ENCODE data around the gene HDAC4. TPM values are rescaled to one million over a fixed set of nuclear protein-coding genes. Genes with fewer than 3 reads are reported as not detected.

Gene HDAC4
- total RNA-seq, 1 experiment from 2014 or later, result 5.6 TPM

DNA sequence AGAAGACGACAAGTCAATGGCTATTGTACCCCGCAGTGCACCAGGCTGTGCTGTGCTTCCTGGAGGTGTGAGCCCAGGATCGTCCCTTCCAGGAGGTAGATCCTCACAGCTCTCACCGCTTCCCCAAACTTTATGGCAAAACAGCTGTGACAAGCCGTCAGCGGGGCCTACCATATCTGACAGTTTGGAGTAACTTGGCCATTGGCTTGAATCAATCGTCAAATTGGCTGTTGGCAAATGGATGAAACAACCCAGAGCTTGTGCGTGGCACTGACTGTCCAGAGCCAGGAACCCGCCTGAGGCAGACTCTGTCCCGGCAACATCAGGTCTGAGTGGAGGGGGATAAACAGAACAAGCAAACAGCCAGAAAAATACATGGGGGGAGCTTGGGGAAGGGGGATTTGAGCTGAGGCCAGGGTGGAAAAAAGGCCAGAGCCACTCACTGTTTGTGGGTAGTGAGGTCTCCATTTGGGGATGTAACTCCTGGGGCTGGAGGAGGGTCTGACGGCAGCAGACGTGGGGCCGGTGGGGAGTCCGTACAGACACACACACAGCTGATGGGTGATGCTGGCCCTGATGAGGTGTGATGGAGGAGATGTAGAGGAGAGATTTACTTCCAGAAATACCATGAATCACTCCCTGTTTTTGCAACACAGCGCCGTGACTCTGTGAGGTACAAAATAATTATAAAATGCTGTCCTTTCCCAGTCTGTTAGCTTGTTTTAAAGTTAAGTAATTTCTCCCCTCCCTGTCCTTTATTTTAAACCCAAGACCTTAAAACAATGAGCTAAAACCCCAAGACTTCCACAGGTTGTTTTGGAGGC lies 378.2 kb downstream of the HDAC4 start:
- no peak for DNase-seq (ENCODE audit: low read depth)
- in situ Hi-C loops (cut with HindIII; ENCODE audit: low pct_unique_long_range_greater_than_20kb, low sequenced_read_pairs), result no loop called here

DNA sequence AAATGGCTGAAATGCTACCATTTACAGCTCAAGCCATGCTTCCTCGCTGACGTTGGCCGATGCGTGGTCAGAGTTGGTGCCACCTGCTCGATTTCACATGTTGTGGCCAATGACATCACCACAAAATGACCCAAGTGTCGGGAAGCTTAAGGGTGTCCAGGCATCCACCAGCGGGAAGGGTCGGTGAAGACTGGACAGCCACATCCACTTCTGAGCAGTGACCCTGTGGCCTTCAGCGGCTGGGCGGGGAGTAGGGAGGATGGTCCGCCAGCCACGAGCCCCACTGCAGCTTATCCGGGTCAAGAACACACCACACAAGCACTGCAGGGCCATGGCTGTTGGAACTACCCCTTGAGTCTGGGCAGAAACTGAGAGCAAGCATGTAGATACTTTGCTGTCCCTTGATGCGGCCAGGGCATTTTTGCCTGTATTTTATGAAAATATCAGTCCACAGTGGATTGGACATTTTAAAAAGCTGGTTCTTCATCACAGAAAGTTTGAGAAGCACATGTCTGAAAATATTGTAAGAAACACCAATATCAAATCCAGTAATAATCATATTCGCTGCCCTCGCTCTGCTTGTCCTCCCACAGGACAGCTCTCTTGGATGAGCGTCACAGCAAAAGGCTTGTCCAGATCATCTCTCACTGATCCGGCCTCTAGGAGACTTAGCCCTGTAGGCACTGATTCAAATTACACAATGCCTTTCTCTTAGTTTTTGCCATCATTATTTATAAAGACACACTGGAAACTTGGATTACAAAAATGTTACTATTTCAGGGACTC lies 379.0 kb downstream of the HDAC4 start:
- no peak for DNase-seq (ENCODE audit: low read depth)
- in situ Hi-C loops (cut with HindIII; ENCODE audit: low pct_unique_long_range_greater_than_20kb, low sequenced_read_pairs), result no loop called here

DNA sequence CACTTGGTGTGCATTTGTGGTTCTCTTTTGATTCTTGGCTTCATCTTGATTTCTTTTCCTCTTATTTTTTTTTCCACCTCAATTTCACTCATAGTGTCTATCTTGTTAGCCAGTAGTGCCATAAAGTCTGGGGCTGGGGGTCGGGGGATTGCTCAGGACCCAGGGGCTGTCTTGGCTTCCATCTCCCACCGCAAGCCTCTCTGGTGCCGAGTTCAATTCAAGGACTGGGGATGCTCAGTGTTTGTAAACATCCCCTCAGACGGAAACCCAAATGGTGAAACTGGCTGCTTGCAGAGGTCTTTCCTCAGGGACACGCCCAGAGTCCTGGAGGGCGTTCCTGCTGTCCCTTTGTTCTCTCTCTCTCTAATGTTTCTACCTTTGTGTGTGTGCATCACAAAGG lies 379.6 kb downstream of the HDAC4 start:
- DNase-seq (ENCODE audit: low read depth), result no peak
- in situ Hi-C loops (cut with HindIII; ENCODE audit: low pct_unique_long_range_greater_than_20kb, low sequenced_read_pairs), result no loop called here

DNA sequence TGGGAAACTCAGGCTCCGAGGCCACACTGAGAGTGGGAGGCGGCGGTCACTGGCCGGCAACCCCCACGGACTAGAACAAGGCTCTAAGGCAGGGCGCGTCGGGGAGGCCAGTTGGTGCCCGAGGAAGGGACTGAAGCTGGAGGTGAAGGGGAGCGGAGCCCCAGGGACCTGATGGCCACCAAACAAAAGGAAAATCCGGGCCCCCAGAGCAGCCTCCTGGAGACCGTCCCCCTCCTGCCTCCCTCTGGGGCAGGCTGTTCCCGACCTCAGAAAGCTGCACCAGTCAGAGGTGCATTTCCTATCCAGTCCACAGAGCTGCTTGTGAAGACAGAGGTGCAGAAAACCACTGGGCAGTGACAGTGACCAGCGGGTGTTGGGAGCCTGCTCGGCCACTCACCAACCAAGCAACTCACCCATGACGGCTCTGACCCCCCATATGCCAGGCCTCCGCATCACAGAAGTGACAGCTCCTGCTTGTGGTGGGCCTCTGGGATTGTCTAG lies 380.2 kb downstream of the HDAC4 start:
- DNase-seq (ENCODE audit: low read depth), result no peak
- in situ Hi-C loops (cut with HindIII; ENCODE audit: low pct_unique_long_range_greater_than_20kb, low sequenced_read_pairs), result no loop called here

DNA sequence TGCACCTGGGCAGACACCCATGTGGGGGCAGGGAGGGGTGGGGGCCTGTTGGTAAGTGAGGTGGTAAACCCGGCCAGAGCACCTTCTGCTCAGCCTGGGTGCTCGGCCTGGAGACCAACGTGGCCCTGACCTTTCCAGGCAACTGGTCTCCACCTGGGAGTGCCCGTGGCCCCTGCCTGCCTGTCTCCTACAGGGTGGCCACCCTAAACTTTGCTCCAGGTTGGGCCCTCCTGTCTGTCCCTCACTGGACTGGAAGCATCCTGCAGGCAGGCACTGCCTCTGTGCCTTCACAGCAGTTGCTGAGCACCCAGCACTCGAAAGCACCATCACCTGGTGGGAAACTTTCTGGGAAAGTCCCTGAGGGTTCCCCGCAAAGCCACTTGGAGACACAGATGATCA lies 381.6 kb downstream of the HDAC4 start:
- no peak for DNase-seq (ENCODE audit: low read depth)
- in situ Hi-C loops (cut with HindIII; ENCODE audit: low pct_unique_long_range_greater_than_20kb, low sequenced_read_pairs), result no loop called here

DNA sequence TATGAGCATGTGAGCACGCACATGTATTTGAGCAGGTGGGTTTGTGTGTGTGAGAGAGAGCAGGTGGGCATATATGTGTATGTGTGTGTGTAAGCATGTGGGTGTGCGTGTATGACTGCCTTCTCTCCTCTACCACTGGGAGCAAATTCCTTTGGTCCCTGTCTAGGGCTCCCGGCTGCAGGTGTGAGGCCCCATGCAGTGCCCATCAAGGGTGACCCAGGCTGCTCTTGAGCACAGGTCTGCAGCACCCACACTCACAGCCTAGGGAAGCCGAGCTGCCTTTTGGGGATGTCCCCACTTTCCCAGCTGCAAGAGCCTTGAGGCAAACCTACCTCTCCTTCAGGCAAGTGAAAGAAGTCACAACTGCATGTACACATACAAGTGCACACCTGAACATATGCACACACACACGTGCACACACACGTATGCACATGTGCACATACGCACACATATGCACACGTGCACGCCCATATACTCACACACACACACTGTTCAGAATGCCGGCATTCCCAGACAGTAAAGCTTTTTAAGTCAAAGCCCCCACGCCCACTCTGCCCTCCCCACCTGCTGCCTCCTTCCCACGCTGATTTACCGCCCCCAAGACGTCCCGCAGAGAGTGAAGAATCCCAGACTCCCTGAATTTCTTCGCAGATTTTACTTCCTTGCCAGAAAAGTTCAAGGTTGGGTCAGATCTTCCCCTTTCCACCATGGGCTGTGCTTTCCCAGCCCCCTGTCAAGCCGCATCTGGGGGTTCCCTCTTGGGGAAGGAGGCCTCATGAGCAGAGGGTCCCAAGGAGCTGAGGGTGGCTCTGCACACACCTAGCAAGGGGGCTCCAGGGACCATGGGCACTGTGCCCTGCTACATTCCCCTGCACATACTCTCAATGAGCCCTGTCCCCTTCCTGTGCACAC lies 382.3 kb downstream of the HDAC4 start:
- in situ Hi-C loops (cut with HindIII; ENCODE audit: low pct_unique_long_range_greater_than_20kb, low sequenced_read_pairs), result no loop called here
- DNase-seq (ENCODE audit: low read depth), result no peak

DNA sequence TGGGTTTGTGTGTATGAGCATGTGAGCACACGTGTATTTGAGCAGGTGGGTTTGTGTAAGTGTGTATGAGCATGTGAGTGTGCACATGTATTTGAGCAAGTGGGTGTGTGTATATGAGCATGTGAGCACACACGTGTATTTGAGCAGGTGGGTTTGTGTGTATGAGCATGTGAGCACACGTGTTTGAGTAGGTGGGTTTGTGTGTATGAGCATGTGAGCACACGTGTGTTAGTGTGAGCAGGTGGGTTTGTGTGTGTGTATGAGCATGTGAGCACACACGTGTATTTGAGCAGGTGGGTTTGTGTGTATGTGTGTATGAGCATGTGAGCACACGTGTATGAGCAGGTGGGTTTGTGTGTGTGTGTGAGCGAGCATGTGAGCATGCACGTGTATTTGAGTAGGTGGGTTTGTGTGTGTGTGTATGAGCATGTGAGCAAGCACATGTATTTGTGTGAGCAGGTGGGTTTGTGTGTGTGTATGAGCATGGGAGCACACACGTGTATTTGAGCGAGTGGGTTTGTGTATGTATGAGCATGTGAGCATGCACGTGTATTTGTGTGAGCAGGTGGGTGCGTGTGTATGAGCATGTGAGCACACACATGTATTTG lies 383.2 kb downstream of the HDAC4 start:
- in situ Hi-C loops (cut with HindIII; ENCODE audit: low pct_unique_long_range_greater_than_20kb, low sequenced_read_pairs), result no loop called here
- no peak for DNase-seq (ENCODE audit: low read depth)

DNA sequence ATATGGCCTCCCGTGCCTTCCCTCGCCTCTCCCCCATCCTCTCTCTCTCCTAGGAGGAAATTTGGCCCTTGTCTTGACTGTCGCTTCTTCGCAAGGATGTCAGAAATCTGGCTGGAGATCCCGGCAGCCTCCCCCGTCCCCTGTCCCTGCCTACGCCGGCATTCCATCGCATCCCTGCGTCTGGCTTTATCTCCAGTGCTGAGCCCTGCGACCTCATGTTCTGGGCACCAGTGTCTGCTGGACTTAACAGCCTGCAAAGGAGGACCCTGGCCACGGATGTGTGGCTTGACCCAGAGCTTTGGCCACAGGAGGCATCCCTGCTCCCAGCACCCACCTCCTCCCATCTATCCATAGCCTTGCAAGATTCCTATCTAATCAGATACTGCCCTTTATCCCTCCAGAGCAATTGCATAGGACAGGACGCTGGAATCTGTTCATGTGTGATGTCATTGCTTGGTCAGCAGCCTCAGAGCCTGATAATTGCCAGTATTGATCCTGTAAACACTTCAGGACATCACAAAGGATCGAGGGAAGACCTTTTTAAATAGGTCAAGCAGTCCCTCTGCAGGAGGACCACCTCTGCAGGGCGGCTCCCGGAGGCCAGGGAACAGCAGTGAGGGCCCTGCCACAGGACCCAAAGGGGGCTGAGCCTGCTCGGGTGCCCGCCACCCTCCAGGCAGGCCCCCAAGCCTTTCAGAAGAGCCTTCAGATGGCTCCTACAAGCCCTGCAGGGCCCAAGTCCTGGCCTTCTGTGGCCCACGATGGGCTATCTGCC lies 384.7 kb downstream of the HDAC4 start:
- in situ Hi-C loops (cut with HindIII; ENCODE audit: low pct_unique_long_range_greater_than_20kb, low sequenced_read_pairs), result no loop called here
- DNase-seq (ENCODE audit: low read depth), result no peak

DNA sequence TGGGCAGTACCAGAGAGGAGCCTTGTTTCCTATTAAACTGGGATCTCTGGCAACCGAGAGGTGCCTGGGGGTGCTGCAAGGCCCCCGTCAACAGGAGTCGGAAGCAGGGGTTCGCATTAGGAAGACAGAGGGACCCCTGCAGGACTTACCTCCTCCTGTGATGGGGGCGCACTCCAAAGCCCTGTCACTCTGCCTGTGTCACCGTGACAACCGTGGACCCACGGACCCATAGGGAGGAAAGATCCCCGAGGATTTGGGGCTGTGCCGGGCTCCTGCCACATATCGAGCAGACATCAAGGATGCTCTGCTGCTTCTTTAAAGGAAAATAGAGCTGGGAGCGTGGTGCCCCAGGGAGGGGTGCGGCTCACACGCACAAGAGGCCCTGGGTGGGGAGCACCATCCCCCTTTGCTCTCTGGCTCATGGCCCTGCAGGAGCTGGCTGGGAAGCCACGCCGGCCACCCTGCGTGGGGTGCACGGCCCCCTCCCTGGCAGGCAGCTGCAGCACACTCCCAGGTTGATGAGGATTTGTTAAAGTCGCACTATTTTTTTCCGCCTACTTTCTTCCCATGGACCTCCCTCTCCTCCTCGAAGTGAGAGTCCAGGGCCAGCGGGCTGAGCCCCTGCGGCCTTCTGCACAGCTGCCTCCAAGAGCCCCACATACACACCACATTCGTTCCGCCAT lies 385.5 kb downstream of the HDAC4 start:
- in situ Hi-C loops (cut with HindIII; ENCODE audit: low pct_unique_long_range_greater_than_20kb, low sequenced_read_pairs), result no loop called here

DNA sequence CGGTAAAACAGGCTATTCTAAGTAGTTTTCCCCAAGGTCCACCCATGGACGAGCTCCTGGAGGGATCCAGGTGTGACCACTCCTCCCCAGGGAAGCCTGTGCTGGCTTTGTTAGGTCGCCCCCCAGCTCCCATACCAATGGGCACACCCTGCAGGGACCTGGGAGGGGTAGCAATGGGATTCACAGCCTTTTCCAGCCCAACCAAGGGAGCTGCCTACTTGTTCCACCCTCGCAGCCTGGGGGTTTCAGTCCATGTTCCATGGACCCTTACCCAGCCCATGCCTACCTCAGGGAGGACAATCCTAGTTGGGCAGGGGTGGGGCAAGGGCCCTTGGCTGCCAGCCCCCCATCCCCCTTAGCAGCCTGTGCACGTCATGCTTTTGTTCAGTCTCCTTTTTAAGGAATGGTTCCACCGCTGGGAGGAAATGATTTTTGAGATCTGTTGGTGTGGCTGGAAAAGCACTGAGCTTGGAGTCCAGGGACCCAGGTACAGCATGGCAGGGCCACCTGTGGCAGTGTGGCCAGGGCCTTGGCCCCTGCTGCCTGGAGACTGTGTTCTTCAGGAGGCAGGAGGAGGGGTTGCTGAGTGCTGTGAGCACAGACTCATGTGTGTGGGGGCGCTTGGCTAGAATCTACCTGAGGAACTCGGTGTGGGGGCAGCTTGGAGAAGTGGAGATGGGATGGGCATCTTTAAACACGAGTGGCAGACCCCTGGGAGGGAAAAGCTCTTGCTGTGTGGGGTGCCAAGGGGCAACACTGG lies 386.2 kb downstream of the HDAC4 start:
- DNase-seq (ENCODE audit: low read depth), result no peak
- in situ Hi-C loops (cut with HindIII; ENCODE audit: low pct_unique_long_range_greater_than_20kb, low sequenced_read_pairs), result no loop called here

More for the DNA sequence above, 385.5 kb downstream of the HDAC4 start:
- no peak for DNase-seq (ENCODE audit: low read depth)

DNA sequence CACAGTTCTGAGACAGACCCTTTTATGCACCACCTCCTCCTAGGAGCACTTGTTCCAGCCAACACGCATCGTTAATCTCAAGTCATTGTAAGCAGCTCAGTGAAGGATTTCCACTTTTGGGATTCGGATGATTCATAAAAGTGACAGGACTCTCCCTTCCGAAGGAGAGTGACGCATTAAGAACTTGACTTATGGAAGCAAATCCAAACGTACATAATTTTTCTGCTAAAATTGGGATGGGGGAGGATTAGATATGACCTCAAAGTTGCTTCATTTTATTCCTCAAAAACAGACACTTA lies 387.2 kb downstream of the HDAC4 start:
- DNase-seq (ENCODE audit: low read depth), result peak; percentile 24

DNA sequence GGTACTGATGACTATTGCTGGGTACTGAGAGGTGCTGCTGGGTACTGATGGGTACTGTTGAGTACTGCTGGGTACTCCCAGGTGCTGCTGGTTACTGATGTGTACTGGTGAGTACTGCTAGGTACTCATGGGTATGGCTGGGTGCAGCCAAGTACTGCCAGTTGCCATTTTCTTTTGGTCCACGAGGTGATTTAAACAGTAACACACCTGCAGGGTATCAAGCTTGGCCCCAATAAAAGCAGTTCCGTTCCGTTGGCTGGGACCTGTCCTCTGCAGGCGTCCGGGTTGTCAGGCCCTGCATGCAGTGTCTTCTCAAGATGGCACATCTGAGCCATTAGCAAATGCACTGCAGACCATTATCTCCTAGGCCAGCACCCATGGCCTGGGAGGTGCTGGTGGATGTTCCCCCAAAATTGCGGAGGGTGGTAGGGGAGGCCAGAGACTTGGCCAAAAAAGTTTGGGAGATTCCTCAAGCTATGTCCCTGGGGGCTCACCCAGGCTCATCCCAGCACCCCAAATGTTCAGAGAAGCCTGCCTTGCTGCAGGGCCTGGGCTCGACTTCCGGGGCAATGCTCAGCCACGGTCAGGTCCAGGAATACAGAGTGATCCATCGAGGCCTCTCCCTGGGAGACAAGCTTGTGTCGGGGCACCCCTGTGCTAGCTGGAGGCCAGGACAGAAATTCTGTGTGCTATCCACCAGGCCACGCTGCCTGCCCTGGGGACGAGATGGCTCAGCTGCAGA lies 387.7 kb downstream of the HDAC4 start:
- in situ Hi-C loops (cut with HindIII; ENCODE audit: low pct_unique_long_range_greater_than_20kb, low sequenced_read_pairs), result no loop called here
- no peak for DNase-seq (ENCODE audit: low read depth)

More for the DNA sequence above, 387.2 kb downstream of the HDAC4 start:
- in situ Hi-C loops (cut with HindIII; ENCODE audit: low pct_unique_long_range_greater_than_20kb, low sequenced_read_pairs), result no loop called here

DNA sequence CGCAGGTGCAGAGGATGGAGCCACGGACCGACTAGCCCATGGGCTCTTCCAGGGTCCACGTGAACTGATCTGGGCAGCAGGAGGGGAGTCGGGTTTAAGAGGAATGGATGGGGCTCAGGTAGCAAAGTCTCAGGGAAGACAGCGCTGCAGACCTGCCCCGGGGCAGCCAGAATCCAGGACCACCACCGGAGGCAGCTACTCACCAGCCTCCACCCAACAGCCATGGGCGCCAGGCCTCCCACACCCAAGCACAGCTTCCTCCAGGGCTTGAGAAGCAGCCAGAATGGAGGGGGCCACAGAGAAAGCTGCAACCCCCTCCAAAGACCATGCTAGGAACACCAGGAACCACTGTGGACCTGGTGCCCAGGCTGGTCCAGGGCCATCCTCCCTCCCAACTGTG lies 388.6 kb downstream of the HDAC4 start:
- DNase-seq (ENCODE audit: low read depth), result no peak
- in situ Hi-C loops (cut with HindIII; ENCODE audit: low pct_unique_long_range_greater_than_20kb, low sequenced_read_pairs), result no loop called here

DNA sequence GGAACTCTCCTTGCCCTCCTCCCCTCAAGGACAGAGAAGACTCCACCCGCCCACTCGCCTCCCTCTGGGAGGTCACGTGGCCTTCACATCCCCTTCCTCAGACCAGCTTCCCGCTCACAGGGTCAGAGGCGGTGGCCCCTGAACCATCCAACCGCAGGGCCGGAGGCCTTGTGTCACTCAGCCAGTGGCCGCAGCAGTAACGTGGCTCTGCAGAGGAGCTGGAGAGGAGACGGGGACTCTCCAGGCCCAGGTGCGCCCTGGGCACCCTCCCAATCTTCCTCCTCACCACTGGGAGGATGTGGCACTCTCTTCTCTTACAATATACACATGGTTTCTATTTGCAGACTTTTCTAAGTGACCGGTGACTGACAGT lies 391.2 kb downstream of the HDAC4 start:
- no peak for DNase-seq (ENCODE audit: low read depth)
- in situ Hi-C loops (cut with HindIII; ENCODE audit: low pct_unique_long_range_greater_than_20kb, low sequenced_read_pairs), result no loop called here

DNA sequence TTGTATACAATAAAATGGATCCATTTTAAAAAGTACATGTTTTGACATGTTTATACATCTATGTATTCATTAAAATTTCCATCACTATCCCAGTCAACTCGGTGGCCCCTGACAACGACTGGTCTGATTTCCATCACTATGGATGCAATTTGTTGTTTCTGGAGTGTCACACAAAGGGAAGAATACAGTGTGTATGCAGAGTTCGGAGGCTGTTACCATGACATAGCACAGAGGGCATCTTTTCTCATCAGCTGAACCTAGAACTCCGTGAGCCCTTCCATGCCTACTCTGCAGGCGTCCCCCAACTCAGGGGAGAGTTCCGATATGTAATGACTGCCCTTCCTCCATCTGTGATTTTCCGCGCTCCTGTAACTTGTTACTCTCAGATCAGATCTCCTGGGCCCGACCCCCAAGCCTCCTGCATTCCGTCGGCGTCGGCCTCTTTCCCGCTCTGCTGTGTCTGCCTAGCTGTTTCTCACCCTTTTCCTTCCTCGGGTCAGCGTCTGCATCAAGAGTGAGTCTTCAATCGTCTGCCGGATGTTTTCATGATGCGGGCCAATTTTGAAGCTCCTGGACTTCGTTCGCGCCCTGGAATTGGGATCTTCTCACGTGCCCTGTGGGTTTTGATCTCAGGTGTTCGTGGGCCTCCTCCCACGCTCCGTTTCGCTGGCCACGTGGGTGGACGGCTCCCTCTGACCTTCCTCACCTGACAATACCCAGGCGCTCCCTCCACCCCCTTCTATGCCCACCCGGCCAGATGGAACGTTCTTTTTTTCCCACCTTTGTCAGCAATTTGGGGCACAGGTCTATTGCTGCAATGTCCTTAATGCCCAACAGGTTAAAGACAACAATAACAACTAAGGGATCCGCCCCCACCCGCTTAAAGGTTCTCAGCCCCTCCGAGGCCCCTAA lies 391.9 kb downstream of the HDAC4 start:
- no peak for DNase-seq (ENCODE audit: low read depth)
- in situ Hi-C loops (cut with HindIII; ENCODE audit: low pct_unique_long_range_greater_than_20kb, low sequenced_read_pairs), result no loop called here

Data from Caki2 (cell line).